ENCODE data around the gene CACNB4.
A peak's percentile ranks its signal among the peaks of the same experiment; 100 is the strongest.
"Not testable (repeated sequence)": the region's sequence is repeated elsewhere in the genome, so short reads cannot be mapped to it uniquely, and the experiment has no call there.

The CACNB4 gene

GRCh38 chr2:152028182-152028862 is 70.5 kb downstream of the CACNB4 start:
- Histone ChIP-seq H3K4me3 (ENCODE audit: low read depth in 1 of 2, low read length in 1 of 2) (no peak overlapping the region), H3K36me3 (no peaks in the 10 kb centered on the region), H3K4me1 (ENCODE audit: control insufficient read depth in 1 of 2, insufficient read depth in 1 of 2, low read depth in 1 of 2, low read length in 1 of 2) (peaks cover 9 to 13% of the 10 kb centered on the region in 2 experiments), H3K27me3 (no peaks in the 10 kb centered on the region), H3K27ac (no peak overlapping the region), H3K9me3 (no peaks in the 10 kb centered on the region)
- no peak for TF ChIP-seq CTCF (IDR thresholded peaks at IDR 0.05)

- peaks cover 2 to 5% of the 10 kb centered on the region in 2 experiments for H3K4me1 ChIP-seq (ENCODE audit: control insufficient read depth in 1 of 2, insufficient read depth in 1 of 2, low read depth in 1 of 2, low read length in 1 of 2)
- H3K27ac ChIP-seq: no peak overlapping the region
- peak; percentile 93 for TF ChIP-seq CTCF (IDR thresholded peaks at IDR 0.05)
- peak overlapping the region; percentile 42 to 61 for H3K4me3 ChIP-seq (ENCODE audit: low read depth in 1 of 2, low read length in 1 of 2)
- no peaks in the 10 kb centered on the region for H3K36me3 ChIP-seq
- no peaks in the 10 kb centered on the region for H3K9me3 ChIP-seq
- H3K27me3 ChIP-seq: no peaks in the 10 kb centered on the region
Observed at GRCh38 chr2:152025678-152026287, 73.1 kb downstream of the CACNB4 start.

GRCh38 chr2:152024477-152024876 is 74.4 kb downstream of the CACNB4 start:
- Histone ChIP-seq H3K36me3 (no peaks in the 10 kb centered on the region), H3K9me3 (no peaks in the 10 kb centered on the region), H3K4me1 (ENCODE audit: control insufficient read depth in 1 of 2, insufficient read depth in 1 of 2, low read depth in 1 of 2, low read length in 1 of 2) (no peaks in the 10 kb centered on the region), H3K27me3 (no peaks in the 10 kb centered on the region), H3K4me3 (ENCODE audit: low read depth in 1 of 2, low read length in 1 of 2) (no peak overlapping the region), H3K27ac (no peak overlapping the region)
- TF ChIP-seq CTCF (IDR thresholded peaks at IDR 0.05): no peak

GRCh38 chr2:152022090-152022489 is 76.8 kb downstream of the CACNB4 start:
- no peaks in the 10 kb centered on the region for H3K9me3 ChIP-seq
- TF ChIP-seq CTCF (IDR thresholded peaks at IDR 0.05): no peak
- H3K27ac ChIP-seq: no peak overlapping the region
- no peaks in the 10 kb centered on the region for H3K4me1 ChIP-seq (ENCODE audit: control insufficient read depth in 1 of 2, insufficient read depth in 1 of 2, low read depth in 1 of 2, low read length in 1 of 2)
- H3K4me3 ChIP-seq (ENCODE audit: low read depth in 1 of 2, low read length in 1 of 2): no peak overlapping the region
- no peaks in the 10 kb centered on the region for H3K27me3 ChIP-seq
- H3K36me3 ChIP-seq: no peaks in the 10 kb centered on the region

GRCh38 chr2:152021001-152021400 is 77.8 kb downstream of the CACNB4 start:
- not testable (repeated sequence) for H3K4me3 ChIP-seq (ENCODE audit: low read depth in 1 of 2, low read length in 1 of 2); H3K4me1 ChIP-seq (ENCODE audit: control insufficient read depth in 1 of 2, insufficient read depth in 1 of 2, low read depth in 1 of 2, low read length in 1 of 2); H3K27me3 ChIP-seq; H3K36me3 ChIP-seq; H3K27ac ChIP-seq; H3K9me3 ChIP-seq

- Histone ChIP-seq H3K27me3 (no peaks in the 10 kb centered on the region), H3K9me3 (no peaks in the 10 kb centered on the region), H3K36me3 (no peaks in the 10 kb centered on the region), H3K27ac (no peak overlapping the region), H3K4me3 (ENCODE audit: low read depth in 1 of 2, low read length in 1 of 2) (no peak overlapping the region), H3K4me1 (ENCODE audit: control insufficient read depth in 1 of 2, insufficient read depth in 1 of 2, low read depth in 1 of 2, low read length in 1 of 2) (no peaks in the 10 kb centered on the region)
- no peak for TF ChIP-seq CTCF (IDR thresholded peaks at IDR 0.05)
Observed at GRCh38 chr2:152019732-152020131, 79.1 kb downstream of the CACNB4 start.

Data from neutrophil (primary cell).